HG02798 (cell line): ENCODE results near the gene BRAF.
"Not testable (repeated sequence)": the region's sequence is repeated elsewhere in the genome, so short reads cannot be mapped to it uniquely, and the experiment has no call there.

Experiments
- ATAC-seq: cut with Tn5 transposase; IDR thresholded peaks from one replicate; pipeline ENCODE4 v1.9.1; 2021; ENCODE audit warnings: mild to moderate bottlenecking; ENCODE audit not compliant: unreplicated experiment, poor library complexity

Gene BRAF

GRCh38 chr7:140689199-140690152, 235.3 kb downstream of the BRAF start:
- no peak for ATAC-seq

GRCh38 chr7:140688341-140688740, 236.4 kb downstream of the BRAF start:
- no peak for ATAC-seq

GRCh38 chr7:140686921-140687320, 237.8 kb downstream of the BRAF start:
- no peak for ATAC-seq

- ATAC-seq: no peak
These were observed 239.2 kb downstream of the BRAF start for GRCh38 chr7:140685407-140686087.

- no peak for ATAC-seq
These were observed 240.4 kb downstream of the BRAF start for GRCh38 chr7:140684066-140684950.

- ATAC-seq: no peak
These were observed 241.1 kb downstream of the BRAF start for GRCh38 chr7:140683657-140684056.

- no peak for ATAC-seq
These were observed 243.0 kb downstream of the BRAF start for GRCh38 chr7:140681766-140682165.

GRCh38 chr7:140680886-140681285, 243.8 kb downstream of the BRAF start:
- ATAC-seq: no peak

- ATAC-seq: no peak
These were observed 245.5 kb downstream of the BRAF start for GRCh38 chr7:140679186-140679585.

GRCh38 chr7:140678816-140679130, 246.0 kb downstream of the BRAF start:
- no peak for ATAC-seq

- no peak for ATAC-seq
These were observed 246.5 kb downstream of the BRAF start for GRCh38 chr7:140678081-140678815.

GRCh38 chr7:140677496-140677895, 247.2 kb downstream of the BRAF start:
- no peak for ATAC-seq

- ATAC-seq: not testable (repeated sequence)
These were observed 247.8 kb downstream of the BRAF start for GRCh38 chr7:140676956-140677355.

- ATAC-seq: peak; percentile 50
These were observed 248.4 kb downstream of the BRAF start for GRCh38 chr7:140676306-140676705.

GRCh38 chr7:140675726-140676125, 249.0 kb downstream of the BRAF start:
- ATAC-seq: no peak

GRCh38 chr7:140674899-140675701, 249.6 kb downstream of the BRAF start:
- no peak for ATAC-seq

- ATAC-seq: peak; percentile 26
These were observed 250.4 kb downstream of the BRAF start for GRCh38 chr7:140674356-140674800.

GRCh38 chr7:140673774-140674155, 251.0 kb downstream of the BRAF start:
- no peak for ATAC-seq
